HS-27A (cell line): Measurements from ENCODE around the gene SLC6A18.

Experiments
- DNase-seq: peaks from one replicate; pipeline ENCODE4 v3.0.0-alpha.2; 2012; ENCODE audit warnings: low read depth, missing footprints

SLC6A18 gene

DNA sequence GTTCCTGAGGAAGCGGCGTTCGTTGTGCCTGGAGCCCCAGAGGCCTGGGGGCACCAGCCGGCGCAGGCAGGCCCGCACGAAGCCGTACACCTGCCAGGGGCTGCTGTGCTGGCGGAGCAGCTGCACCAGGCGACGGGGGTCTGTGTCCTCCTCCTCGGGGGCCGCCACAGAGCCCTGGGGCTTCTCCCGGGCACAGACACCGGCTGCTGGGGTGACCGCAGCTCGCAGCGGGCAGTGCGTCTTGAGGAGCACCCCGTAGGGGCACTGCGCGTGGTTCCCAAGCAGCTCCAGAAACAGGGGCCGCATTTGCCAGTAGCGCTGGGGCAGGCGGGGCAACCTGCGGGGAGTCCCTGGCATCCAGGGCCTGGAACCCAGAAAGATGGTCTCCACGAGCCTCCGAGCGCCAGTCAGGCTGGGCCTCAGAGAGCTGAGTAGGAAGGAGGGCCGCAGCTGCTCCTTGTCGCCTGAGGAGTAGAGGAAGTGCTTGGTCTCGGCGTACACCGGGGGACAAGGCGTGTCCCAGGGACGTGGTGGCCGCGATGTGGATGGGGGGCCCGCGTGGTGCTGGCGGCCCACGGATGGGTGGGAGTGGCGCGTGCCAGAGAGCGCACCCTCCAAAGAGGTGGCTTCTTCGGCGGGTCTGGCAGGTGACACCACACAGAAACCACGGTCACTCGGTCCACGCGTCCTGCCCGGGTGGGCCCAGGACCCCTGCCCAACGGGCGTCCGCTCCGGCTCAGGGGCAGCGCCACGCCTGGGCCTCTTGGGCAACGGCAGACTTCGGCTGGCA lies 68.4 kb downstream of the SLC6A18 start:
- DNase-seq, result no peak

DNA sequence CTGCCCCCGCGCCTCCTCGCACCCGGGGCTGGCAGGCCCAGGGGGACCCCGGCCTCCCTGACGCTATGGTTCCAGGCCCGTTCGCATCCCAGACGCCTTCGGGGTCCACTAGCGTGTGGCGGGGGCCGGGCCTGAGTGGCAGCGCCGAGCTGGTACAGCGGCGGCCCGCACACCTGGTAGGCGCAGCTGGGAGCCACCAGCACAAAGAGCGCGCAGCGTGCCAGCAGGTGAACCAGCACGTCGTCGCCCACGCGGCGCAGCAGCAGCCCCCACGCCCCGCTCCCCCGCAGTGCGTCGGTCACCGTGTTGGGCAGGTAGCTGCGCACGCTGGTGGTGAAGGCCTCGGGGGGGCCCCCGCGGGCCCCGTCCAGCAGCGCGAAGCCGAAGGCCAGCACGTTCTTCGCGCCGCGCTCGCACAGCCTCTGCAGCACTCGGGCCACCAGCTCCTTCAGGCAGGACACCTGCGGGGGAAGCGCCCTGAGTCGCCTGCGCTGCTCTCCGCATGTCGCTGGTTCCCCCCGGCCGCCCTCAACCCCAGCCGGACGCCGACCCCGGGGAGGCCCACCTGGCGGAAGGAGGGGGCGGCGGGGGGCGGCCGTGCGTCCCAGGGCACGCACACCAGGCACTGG lies 69.1 kb downstream of the SLC6A18 start:
- no peak for DNase-seq

DNA sequence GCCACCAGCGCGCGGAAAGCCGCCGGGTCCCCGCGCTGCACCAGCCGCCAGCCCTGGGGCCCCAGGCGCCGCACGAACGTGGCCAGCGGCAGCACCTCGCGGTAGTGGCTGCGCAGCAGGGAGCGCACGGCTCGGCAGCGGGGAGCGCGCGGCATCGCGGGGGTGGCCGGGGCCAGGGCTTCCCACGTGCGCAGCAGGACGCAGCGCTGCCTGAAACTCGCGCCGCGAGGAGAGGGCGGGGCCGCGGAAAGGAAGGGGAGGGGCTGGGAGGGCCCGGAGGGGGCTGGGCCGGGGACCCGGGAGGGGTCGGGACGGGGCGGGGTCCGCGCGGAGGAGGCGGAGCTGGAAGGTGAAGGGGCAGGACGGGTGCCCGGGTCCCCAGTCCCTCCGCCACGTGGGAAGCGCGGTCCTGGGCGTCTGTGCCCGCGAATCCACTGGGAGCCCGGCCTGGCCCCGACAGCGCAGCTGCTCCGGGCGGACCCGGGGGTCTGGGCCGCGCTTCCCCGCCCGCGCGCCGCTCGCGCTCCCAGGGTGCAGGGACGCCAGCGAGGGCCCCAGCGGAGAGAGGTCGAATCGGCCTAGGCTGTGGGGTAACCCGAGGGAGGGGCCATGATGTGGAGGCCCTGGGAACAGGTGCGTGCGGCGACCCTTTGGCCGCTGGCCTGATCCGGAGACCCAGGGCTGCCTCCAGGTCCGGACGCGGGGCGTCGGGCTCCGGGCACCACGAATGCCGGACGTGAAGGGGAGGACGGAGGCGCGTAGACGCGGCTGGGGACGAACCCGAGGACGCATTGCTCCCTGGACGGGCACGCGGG lies 69.9 kb downstream of the SLC6A18 start, which contains the start of gene TERT:
Gene TERT, minus strand, starts transcription at position 234 of the 815 bp plus-strand sequence. Its CDS starts 79 bp downstream, at position 155.
- DNase-seq, result no peak

DNA sequence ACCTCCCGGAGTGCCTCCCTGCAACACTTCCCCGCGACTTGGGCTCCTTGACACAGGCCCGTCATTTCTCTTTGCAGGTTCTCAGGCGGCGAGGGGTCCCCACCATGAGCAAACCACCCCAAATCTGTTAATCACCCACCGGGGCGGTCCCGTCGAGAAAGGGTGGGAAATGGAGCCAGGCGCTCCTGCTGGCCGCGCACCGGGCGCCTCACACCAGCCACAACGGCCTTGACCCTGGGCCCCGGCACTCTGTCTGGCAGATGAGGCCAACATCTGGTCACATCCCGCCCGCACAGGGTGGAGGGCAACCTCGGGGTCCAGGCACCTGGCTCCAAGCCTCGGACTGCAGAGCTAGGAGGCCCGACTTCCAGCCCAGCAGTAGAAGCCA lies 70.5 kb downstream of the SLC6A18 start:
- no peak for DNase-seq
